GM19025 (cell line): ENCODE measurements around the gene DENND1A.

ENCODE experiments used
- ATAC-seq: cut with Tn5 transposase; IDR thresholded peaks from one replicate; pipeline ENCODE4 v1.9.1; 2021; ENCODE audit warnings: mild to moderate bottlenecking, low read depth, moderate library complexity; ENCODE audit not compliant: unreplicated experiment

DENND1A gene

GRCh38 chr9:123390337-123391135, 539.4 kb downstream of the DENND1A start:
- no peak for ATAC-seq

- ATAC-seq = no peak
Measured at GRCh38 chr9:123389698-123390097, 540.2 kb downstream of the DENND1A start.

GRCh38 chr9:123389070-123389469, 540.9 kb downstream of the DENND1A start:
- no peak for ATAC-seq

- ATAC-seq = no peak
Measured at GRCh38 chr9:123387686-123388085, 542.2 kb downstream of the DENND1A start.

GRCh38 chr9:123383512-123384170, 546.3 kb downstream of the DENND1A start:
- no peak for ATAC-seq

GRCh38 chr9:123382653-123383511, 547.0 kb downstream of the DENND1A start:
- ATAC-seq = no peak

GRCh38 chr9:123380852-123381705, 548.8 kb downstream of the DENND1A start:
- no peak for ATAC-seq

- ATAC-seq = no peak
Measured at GRCh38 chr9:123378956-123379660, 550.8 kb downstream of the DENND1A start.

GRCh38 chr9:123378025-123378424, 551.9 kb downstream of the DENND1A start:
- no peak for ATAC-seq

GRCh38 chr9:123377211-123377971, 552.5 kb downstream of the DENND1A start:
- no peak for ATAC-seq

- ATAC-seq = no peak
Measured at GRCh38 chr9:123376218-123377071, 553.5 kb downstream of the DENND1A start.

- ATAC-seq = no peak
Measured at GRCh38 chr9:123375469-123376132, 554.3 kb downstream of the DENND1A start.

- ATAC-seq = no peak
Measured at GRCh38 chr9:123373946-123374345, 556.0 kb downstream of the DENND1A start.

- ATAC-seq = no peak
Measured at GRCh38 chr9:123373447-123373923, 556.4 kb downstream of the DENND1A start.

- no peak for ATAC-seq
Measured at GRCh38 chr9:123372766-123373446, 557.0 kb downstream of the DENND1A start.

- ATAC-seq = no peak
Measured at GRCh38 chr9:123371805-123372590, 557.9 kb downstream of the DENND1A start.
